GM19324 (cell line): ENCODE measurements around the gene PCID2.

Source experiments
- ATAC-seq: cut with Tn5 transposase; IDR thresholded peaks from one replicate; pipeline ENCODE4 v1.9.1; 2021; ENCODE audit warnings: mild to moderate bottlenecking, moderate library complexity; ENCODE audit not compliant: unreplicated experiment, low FRiP score

PCID2 gene

GRCh38 chr13:113152691-113152983, 55.8 kb downstream of the PCID2 start:
- no peak for ATAC-seq

DNA sequence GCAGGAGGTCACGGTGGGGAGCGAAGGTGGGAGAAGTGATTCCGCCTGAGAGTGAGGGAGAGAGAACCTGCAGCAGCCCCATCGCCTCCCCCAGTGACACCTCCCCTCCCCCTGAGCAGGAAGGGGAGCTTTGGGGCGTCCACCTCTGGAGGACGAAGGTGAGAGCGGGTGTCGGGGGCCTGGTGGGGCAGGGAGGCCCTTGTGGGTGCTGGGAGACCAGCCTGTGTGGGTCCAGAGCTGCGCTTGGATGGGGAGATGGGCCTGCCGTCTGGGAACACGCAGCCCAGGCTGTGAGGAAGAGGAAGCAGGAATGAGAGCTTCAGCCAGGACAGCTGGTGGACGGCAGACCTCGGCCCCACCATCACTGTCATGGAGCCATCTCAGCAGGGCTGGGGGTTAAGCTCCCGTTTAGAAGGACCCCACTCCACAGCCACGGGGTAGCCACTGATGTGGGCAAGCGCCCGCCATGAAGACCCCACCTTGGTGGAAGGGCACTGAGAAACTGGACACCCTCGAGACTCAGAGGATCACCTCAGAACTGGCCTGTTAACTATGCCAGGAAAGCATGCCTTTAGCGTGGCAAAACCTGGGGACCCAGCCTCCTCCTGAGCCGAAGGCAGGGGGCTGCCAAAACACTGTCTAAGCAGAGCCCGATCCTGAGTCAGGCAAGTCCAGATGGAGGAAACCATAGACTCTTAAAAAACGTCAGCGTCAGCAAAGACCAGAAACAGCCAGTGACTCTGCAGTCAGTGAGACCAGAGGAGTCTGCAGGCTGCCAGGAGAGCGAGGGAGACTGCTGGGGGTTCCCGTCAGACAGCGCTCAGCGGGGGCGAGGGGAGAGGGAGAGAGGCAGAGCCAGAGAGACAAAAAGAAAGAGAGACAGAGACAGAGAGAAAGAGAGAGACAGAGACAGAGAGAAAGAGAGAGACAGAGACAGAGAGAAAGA, 56.5 kb downstream of the PCID2 start:
- no peak for ATAC-seq

GRCh38 chr13:113150550-113151365, 57.7 kb downstream of the PCID2 start:
- no peak for ATAC-seq

DNA sequence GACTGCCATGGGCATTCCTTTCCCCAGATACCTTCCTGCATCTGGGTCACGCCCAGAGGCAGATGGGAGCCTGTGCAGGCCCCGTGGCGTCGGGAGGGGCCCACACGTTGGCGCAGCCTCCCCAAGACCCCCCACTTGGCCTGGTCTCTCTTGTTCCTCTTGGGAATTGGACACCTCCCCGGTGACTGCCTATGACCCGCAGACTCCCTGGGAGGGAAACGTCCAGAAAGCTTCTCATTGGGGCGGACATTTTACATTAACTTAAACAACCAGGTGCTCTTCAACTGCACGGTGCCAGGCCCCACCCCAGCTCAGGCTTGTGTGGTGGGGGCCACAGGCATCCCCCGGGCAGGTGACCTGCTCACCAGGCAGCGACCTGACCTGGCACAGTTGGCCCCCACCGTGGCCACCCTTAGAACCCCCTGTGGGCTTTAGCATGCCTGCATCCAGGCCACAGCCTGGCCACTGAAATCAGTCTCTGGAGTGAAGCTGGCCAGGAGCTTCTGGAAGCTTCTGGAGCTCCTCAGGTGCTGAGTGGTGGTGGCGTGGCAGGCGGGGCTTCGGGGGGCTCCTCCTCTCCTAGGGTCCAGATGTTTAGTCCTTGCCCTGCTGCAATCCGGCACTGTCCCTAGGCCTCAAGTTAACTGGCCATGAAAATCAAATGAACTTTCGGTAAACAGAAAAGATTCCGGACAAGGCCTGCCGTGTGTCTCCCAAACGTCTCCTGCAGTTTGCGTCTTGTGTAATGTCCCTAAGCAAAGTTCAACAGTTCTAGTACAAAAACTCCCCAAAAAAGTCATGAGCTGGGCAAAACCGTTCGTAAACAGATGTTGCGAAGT, 58.5 kb downstream of the PCID2 start:
- no peak for ATAC-seq

GRCh38 chr13:113148940-113149503, 59.4 kb downstream of the PCID2 start:
- no peak for ATAC-seq

GRCh38 chr13:113148407-113148806, 60.1 kb downstream of the PCID2 start:
- ATAC-seq = no peak

GRCh38 chr13:113147206-113147605, 61.3 kb downstream of the PCID2 start:
- no peak for ATAC-seq

DNA sequence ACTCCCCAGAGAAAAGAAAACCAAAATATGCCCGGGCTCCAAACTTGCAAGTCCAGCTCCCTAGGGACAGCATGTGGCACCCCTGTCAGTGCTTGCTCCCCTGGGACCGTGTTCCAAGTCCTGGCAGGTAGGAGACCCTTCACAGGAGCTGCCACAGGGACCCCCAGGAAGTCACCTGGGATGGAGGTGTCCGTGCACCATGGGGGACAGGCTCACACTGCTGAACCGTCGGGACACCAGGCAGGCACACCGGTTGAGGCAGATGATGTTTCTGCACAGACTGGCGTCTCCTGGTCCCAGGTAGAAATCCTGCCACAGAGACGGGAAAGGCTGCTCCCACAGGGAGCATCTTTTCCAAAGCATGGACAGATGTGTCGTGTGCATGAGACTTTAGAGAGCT, 61.7 kb downstream of the PCID2 start:
- ATAC-seq = no peak

GRCh38 chr13:113145911-113146598, 62.4 kb downstream of the PCID2 start:
- no peak for ATAC-seq

DNA sequence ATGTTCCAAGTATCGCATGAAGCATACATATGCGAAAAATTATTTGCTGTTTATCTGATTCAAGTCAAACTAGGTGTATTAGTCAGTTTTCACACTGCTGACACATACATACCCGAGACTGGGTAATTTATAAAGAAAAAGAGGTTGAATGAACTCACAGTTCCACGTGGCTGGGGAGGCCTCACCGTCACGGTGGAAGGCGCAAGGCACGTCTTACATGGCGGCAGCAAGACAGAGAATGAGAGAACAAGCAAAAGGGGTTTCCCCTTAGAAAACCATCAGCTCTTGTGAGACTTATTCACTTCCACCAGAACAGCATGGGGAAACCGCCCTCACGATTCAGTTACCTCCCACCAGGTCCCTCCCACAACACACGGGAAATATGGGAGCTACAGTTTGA, 63.0 kb downstream of the PCID2 start:
- ATAC-seq = no peak

DNA sequence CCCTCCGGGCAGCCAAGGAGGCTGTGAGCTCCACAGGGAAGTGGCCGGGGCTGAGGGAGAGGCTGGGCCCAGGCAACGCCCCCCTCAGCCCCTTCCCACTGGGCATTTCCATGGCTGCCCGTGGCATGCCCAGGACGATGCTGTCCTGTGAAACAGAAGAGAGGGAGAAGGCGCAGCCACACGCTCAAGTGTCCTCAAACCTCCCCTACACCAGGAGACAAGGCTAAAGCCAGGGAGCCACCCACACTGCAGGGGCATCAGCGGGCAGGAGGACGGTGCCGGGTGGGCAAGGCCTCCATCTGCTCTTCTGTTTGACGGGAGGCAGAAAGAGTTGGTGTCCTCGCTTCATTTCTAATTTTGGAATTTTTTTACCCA, 64.2 kb downstream of the PCID2 start:
- no peak for ATAC-seq

DNA sequence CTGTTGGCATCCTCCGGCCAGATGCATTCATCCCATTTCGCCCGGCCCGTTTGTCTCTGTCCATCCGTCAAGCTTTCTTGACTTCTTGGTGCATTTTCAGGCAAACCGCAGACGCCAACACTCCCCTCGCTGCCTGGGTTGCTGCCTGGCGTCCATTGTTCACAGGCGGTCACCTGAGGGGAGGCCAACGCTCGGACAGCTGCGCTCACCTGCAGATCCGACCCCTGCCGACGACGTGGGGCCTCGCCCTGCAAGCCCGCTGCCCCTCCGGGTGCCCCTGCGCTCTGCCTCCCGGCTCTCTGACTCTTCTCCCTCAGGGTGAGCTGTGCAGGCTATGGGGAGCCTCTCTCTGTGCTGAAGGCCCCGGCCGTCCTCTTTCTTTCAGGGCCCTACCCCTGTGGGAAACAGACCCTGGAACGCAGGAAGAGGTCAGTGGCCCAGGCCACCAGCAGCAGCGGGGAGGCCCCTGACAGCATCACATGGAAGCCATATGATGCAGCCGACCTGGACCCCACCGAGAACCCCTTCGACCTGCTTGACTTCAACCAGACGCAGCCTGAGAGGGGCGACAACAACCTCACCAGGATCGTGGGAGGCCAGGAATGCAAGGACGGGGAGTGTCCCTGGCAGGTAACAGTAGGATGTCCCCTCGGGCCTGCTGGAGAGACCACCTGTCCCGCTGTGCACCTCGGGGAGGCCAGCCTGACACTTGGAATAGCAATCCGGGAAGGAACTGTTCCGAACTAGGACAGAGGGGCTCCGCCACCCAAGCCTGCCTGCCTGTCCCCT, 64.8 kb downstream of the PCID2 start:
- ATAC-seq = no peak

DNA sequence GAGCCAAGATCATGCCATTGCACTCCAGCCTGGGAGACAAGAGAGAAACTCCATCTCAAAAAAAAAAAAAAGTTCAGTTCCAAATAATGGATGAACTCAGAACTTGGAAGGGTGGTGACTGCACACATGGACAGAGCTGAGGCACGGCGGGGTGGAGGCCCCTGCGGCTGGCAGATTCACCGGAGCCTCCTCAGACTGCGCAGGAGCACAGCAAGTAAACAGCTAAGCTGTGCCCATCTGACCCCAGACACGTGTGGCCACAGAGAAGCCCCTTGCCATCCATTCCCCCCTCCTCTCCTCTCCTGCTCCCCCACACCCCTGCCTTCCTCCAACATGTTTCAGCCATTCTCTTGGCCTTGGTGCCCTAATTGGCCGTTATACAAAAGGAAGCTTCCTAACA, 65.6 kb downstream of the PCID2 start:
- no peak for ATAC-seq

- no peak for ATAC-seq
Observed at GRCh38 chr13:113141601-113141970, 66.9 kb downstream of the PCID2 start.

- no peak for ATAC-seq
Observed at GRCh38 chr13:113140677-113141600, 67.5 kb downstream of the PCID2 start.

- ATAC-seq = no peak
Observed at GRCh38 chr13:113139577-113139976, 68.9 kb downstream of the PCID2 start.

DNA sequence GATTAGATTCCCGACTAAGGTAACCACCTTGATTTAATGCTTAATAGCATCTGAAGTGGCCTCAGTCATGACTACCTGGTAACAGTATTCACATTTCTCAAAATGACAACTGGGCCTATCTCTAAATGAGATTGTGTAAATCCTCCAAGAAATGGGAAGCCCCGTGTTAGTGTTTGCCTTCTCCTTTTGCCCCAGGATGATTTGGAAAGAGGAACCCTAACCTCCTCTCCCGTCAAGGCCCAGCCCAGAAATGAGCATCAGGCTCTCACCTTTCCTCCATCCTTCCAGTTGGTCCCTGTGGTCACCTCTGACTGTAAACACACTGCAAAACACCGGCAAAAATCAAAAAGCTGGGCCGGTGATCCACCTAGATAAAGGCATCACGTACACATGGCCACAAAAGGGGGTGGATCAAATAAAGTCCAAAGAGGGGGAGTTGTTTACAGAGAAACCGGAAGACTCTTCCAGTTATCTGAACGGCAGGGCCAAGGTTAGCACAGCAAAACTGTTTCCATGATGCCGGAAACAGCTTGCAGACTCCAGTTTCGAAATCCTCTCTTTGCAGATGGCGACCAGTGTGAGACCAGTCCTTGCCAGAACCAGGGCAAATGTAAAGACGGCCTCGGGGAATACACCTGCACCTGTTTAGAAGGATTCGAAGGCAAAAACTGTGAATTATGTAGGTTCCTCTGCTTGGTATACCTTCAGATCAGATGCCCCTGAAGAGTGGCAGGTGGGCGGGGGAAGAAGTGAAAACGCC, 69.5 kb downstream of the PCID2 start:
- no peak for ATAC-seq
